ENCODE results near the gene UBA52. TPM values are rescaled to one million over a fixed set of nuclear protein-coding genes. Genes with fewer than 3 reads are reported as not detected.

The UBA52 gene
- total and polyA plus RNA-seq, 10 of the 15 experiments (the other 5 are each of a cell fraction or from before 2014, with no cell fraction given): 1,131 to 2,392 (median 1,645) TPM

DNA sequence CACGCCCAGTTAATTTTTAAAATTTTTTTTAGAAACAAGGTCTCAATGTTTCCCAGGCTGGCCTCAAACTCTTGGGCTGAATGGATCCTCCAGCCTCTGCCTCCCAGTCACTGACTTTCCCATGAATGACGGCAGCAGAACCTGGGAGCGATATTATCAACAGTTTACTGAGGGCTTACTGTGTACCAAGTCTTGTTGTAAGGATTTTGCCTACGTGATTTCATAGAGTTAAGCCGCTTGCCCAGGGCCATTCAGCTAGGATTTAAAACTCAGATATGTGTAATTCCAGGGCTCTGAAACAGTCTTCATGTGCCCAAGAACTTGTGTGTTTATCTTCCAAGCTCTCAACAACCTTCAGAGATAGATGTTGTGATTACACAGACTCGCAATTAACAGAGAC, 20.0 kb upstream of the UBA52 start (continued):
- TF ChIP-seq, protein P1, sequence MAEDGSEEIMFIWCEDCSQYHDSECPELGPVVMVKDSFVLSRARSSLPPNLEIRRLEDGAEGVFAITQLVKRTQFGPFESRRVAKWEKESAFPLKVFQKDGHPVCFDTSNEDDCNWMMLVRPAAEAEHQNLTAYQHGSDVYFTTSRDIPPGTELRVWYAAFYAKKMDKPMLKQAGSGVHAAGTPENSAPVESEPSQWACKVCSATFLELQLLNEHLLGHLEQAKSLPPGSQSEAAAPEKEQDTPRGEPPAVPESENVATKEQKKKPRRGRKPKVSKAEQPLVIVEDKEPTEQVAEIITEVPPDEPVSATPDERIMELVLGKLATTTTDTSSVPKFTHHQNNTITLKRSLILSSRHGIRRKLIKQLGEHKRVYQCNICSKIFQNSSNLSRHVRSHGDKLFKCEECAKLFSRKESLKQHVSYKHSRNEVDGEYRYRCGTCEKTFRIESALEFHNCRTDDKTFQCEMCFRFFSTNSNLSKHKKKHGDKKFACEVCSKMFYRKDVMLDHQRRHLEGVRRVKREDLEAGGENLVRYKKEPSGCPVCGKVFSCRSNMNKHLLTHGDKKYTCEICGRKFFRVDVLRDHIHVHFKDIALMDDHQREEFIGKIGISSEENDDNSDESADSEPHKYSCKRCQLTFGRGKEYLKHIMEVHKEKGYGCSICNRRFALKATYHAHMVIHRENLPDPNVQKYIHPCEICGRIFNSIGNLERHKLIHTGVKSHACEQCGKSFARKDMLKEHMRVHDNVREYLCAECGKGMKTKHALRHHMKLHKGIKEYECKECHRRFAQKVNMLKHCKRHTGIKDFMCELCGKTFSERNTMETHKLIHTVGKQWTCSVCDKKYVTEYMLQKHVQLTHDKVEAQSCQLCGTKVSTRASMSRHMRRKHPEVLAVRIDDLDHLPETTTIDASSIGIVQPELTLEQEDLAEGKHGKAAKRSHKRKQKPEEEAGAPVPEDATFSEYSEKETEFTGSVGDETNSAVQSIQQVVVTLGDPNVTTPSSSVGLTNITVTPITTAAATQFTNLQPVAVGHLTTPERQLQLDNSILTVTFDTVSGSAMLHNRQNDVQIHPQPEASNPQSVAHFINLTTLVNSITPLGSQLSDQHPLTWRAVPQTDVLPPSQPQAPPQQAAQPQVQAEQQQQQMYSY (CRISPR knock-in tag; IDR thresholded peaks at IDR 0.05): no peak
- TF ChIP-seq HDGF (IDR thresholded peaks at IDR 0.05) (no peak), KAT2A (conservative IDR thresholded peaks at IDR 0.05; ENCODE audit: control insufficient read depth, low read depth, low read length) (no peak), EP300 (IDR thresholded peaks at IDR 0.05; ENCODE audit: borderline replicate concordance in 1 of 2, control insufficient read depth in 1 of 2, low read depth in 2 of 2, low read length in 2 of 2) (no peak), CHD4 (IDR thresholded peaks at IDR 0.05) (no peak), CBX5 (IDR thresholded peaks at IDR 0.05; ENCODE audit: low read depth) (no peak), NFYB (IDR thresholded peaks at IDR 0.05; ENCODE audit: insufficient read depth, low read depth, low read length) (no peak), SIN3A (IDR thresholded peaks at IDR 0.05; ENCODE audit: low read depth, low read length) (no peak)
